Activated CD4-positive, alpha-beta T cell treated with anti-CD3 and anti-CD28 coated beads, Interleukin-2, amount 10 ng/mL, durations not matched to agents 7 days and 5 days (primary cell): Measurements from ENCODE around the gene ADD1. TPM values are rescaled to one million over a fixed set of nuclear protein-coding genes. Genes with fewer than 3 reads are reported as not detected.
A peak's percentile ranks its signal among the peaks of the same experiment; 100 is the strongest.

Source experiments
- CTCF ChIA-PET: fragments of 350-600 bp; sonication (Branson Sonifier 250); formaldehyde crosslinking; loops from one replicate; lab custom pipeline; 2021; ENCODE audit warnings: antibody characterized with exemption; lab: Charles Lee
- POLR2A ChIA-PET: fragments of 350-600 bp; sonication (Branson Sonifier 250); formaldehyde crosslinking; loops from one replicate; lab custom pipeline; 2021; ENCODE audit warnings: antibody characterized with exemption; lab: Charles Lee
- DNase-seq: peaks from one replicate; pipeline ENCODE4 v3.0.0-alpha.2; 2020
- H3K27ac Mint-ChIP-seq: one replicate; pipeline ENCODE4 v1.8.0; 2021; ENCODE audit warnings: mild to moderate bottlenecking, moderate library complexity, mixed read lengths
- H3K27me3 Mint-ChIP-seq: one replicate; pipeline ENCODE4 v1.8.0; 2021; ENCODE audit warnings: mixed read lengths
- H3K36me3 Mint-ChIP-seq: one replicate; pipeline ENCODE4 v1.8.0; 2021; ENCODE audit warnings: low read depth, mixed read lengths
- H3K4me1 Mint-ChIP-seq: one replicate; pipeline ENCODE4 v1.8.0; 2021; ENCODE audit warnings: mixed read lengths
- H3K4me3 Mint-ChIP-seq: one replicate; pipeline ENCODE4 v1.8.0; 2021; ENCODE audit warnings: mild to moderate bottlenecking, moderate library complexity, mixed read lengths
- H3K9me3 Mint-ChIP-seq: one replicate; pipeline ENCODE4 v1.8.0; 2021; ENCODE audit warnings: mixed read lengths
- total RNA-seq, 2 experiments: library from RNA; stranded (reverse); gene quantifications; one replicate each; pipeline ENCODE4 v1.2.3, GENCODE V29; 2021

ADD1 gene
- total RNA-seq, 2 experiments from 2014 or later = 264 to 266 TPM

DNA sequence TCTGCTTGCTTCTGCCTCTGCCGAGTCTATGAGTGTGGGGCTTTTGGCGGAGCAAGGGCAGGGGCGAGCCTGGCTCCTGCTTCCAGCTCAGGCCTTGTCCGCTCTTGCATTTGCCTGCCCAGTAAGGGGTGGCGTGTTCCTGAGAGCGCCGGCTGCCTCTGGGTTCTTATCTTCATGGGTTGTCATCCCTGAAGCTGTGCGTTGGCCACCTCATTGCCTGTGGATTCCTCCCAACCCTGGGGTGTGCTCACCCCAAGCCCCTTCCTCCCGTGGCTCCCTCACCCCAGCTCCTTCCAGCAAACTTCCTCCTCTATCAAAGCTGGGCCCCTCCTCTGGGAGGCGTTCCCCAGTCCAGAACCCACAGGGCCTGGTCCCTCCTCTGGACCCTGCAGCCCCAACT is 33.3 kb upstream of the ADD1 start:
- ChIA-PET POLR2A (no interaction called here), CTCF (interaction anchor here (0.7 to 1.4 kb wide), 6 partner anchors 10 to 143 kb away, joined by 3 to 5 read pairs (median 3); no protein-coding TSS in a partner anchor)
- no peak for DNase-seq
- Mint-ChIP-seq H3K9me3 (no peaks in the 10 kb centered on the region), H3K36me3 (peaks cover 27% of the 10 kb centered on the region), H3K4me3 (no peak overlapping the region), H3K4me1 (peaks cover 42% of the 10 kb centered on the region), H3K27me3 (no peaks in the 10 kb centered on the region), H3K27ac (peak overlapping the region; percentile 57)

- CTCF ChIA-PET = interaction anchor here (0.8 to 2.2 kb wide), 8 partner anchors 8 to 56 kb away, joined by 3 to 7 read pairs (median 4); partner anchors contain the start of gene TNIP2
- POLR2A ChIA-PET = no interaction called here
- Mint-ChIP-seq H3K9me3 (no peaks in the 10 kb centered on the region), H3K36me3 (peaks cover 42% of the 10 kb centered on the region), H3K4me3 (peak overlapping the region; percentile 97), H3K4me1 (peaks cover 57% of the 10 kb centered on the region), H3K27me3 (no peaks in the 10 kb centered on the region), H3K27ac (peak overlapping the region; percentile 99)
- DNase-seq = peak; percentile 73
Measured at GRCh38 chr4:2811830-2812611, 31.6 kb upstream of the ADD1 start.

DNA sequence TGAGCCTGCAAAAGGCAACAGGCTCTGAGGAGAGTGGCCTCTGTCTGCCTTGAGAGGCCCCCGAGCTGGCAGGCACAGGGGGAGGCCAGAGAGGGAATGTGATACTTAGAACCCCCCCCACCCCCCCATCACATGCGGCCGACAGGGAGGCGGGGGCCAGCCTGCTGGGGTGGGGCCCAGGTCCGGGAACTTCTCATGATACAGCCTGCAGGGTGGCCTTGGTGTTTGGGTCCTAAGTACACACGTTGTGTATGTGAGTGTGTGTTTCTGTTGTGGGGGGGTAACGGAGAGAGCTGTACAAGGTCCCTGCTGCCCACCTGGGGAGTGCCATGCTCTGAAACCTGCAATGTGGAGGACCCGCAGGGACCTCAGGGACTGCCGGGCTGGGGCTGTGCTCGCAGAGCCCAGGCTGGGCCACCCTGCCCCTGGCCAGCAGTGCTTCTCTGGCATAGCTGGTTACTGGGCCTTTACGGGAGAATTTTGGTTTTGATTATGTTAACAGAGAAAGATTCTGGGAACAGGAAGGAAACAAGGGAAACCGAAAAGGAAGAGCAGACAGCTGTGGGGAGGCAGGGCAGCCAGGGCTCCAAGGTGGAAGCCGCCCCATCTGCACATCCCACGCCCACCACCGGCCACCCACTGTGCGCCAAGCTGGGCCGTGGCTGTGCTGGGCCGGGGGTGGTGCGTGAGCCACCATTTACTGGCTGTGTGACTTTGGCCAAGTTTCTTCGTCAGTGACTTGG is 30.9 kb upstream of the ADD1 start:
- CTCF ChIA-PET = interaction anchor here (0.8 to 2.2 kb wide), 8 partner anchors 9 to 57 kb away, joined by 3 to 7 read pairs (median 4); partner anchors contain the start of gene TNIP2
- POLR2A ChIA-PET = no interaction called here
- DNase-seq = no peak
- H3K9me3 Mint-ChIP-seq = no peaks in the 10 kb centered on the region
- no peaks in the 10 kb centered on the region for H3K27me3 Mint-ChIP-seq
- H3K4me3 Mint-ChIP-seq = peak overlapping the region; percentile 97
- H3K27ac Mint-ChIP-seq = peak overlapping the region; percentile 99
- H3K4me1 Mint-ChIP-seq = peaks cover 64% of the 10 kb centered on the region
- peaks cover 46% of the 10 kb centered on the region for H3K36me3 Mint-ChIP-seq

DNA sequence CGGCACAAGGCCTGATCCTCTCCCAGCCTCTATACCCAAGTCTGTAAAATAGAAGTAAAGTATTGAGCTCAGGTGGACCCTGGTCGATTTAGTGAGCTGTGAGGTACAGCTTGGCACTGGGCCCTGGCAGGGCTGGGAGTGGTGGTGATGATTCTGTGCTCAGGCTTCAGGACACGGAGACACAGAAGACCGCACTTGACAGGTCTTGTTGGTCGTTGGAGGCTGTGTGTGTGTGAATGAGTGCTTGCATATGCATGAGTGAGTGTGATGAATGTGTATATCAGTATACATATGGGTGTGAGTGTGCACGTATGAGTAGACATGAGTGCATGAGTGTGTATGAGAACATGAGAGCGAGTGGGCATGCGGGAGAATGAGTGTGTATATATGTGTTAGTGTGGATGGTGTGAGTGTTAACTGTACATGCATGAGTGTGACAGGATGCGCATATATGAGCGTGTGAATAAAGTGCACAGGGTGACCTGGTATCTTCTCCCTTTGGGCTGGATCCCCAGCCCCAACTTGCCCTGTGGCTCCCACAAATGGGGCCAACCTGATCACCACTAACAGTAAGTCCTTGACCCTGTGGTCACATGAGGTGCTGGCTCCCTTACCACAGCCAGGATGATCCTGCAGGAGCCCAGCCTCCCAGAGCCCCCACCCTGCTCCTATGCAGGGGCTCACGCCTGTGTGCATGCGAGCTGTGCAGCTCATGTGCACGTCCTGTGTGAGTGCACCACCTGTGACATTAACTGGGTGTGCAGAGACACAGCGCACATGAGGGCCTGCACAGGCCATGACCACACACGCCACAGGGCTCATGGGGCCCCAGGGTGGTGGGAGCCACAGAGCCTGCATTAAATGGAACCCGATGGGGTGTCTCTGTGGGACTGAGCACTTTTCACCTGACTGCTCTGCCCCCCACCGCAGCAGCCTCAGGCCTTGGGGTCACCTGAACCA is 29.9 kb upstream of the ADD1 start:
- peaks cover 46% of the 10 kb centered on the region for H3K36me3 Mint-ChIP-seq
- H3K4me1 Mint-ChIP-seq = peaks cover 64% of the 10 kb centered on the region
- no peaks in the 10 kb centered on the region for H3K27me3 Mint-ChIP-seq

GRCh38 chr4:2814627-2815270 is 28.9 kb upstream of the ADD1 start:
- DNase-seq = no peak
- ChIA-PET CTCF (interaction anchor here (2.2 kb wide), 1 partner anchor 17 kb away, joined by 15 read pairs; no protein-coding TSS in a partner anchor), POLR2A (no interaction called here)

More for the DNA sequence above, 29.9 kb upstream of the ADD1 start:
- ChIA-PET CTCF (interaction anchor here (0.8 to 2.2 kb wide), 6 partner anchors 8 to 58 kb away, joined by 3 to 6 read pairs (median 4); partner anchors contain the start of gene TNIP2), POLR2A (interaction anchor here (0.6 kb wide), 1 partner anchor 34 kb away, joined by 4 read pairs; no protein-coding TSS in a partner anchor)
- H3K9me3 Mint-ChIP-seq = no peaks in the 10 kb centered on the region
- peak overlapping the region; percentile 99 for H3K27ac Mint-ChIP-seq
- no peak for DNase-seq
- H3K4me3 Mint-ChIP-seq = peak overlapping the region; percentile 97

DNA sequence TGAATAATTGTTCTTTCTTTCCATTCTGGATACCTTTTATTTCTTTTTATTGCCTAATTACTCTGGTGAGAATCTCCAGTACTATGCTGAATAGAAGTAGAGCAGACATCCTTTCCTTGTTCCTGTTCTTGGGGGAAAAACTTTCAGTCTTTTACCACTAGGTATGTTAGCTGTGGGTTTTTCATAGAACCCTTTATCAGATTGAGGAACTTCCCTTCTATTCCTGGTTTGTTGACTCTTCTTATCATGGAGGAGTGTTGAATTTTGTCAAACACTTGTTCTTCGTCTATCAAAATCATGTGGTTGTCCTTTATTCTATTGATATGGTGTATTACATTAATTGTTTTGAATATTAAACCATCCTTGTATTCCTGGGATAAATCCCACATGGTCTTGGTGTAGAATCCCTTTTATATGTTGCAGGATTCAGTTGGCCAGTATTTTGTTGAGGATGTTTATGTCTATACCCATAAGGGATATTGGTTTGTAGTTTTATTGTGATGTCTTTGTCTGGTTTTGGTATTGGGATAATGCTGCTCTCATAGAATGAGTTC is 27.2 kb upstream of the ADD1 start:
- no peak for DNase-seq
- Mint-ChIP-seq H3K36me3 (peaks cover 51% of the 10 kb centered on the region), H3K9me3 (no peaks in the 10 kb centered on the region), H3K27ac (peak overlapping the region; percentile 77), H3K4me1 (peaks cover 67% of the 10 kb centered on the region), H3K4me3 (peak overlapping the region; percentile 73), H3K27me3 (no peaks in the 10 kb centered on the region)
- POLR2A ChIA-PET = no interaction called here
- CTCF ChIA-PET = interaction anchor here (2.2 to 2.5 kb wide), 2 partner anchors 13 to 18 kb away, joined by 6 to 15 read pairs; no protein-coding TSS in a partner anchor

More at GRCh38 chr4:2814627-2815270, 28.9 kb upstream of the ADD1 start:
- no peak overlapping the region for H3K4me3 Mint-ChIP-seq
- H3K27me3 Mint-ChIP-seq = no peaks in the 10 kb centered on the region
- no peaks in the 10 kb centered on the region for H3K9me3 Mint-ChIP-seq
- H3K4me1 Mint-ChIP-seq = peaks cover 72% of the 10 kb centered on the region
- H3K36me3 Mint-ChIP-seq = peaks cover 50% of the 10 kb centered on the region
- peak overlapping the region; percentile 25 for H3K27ac Mint-ChIP-seq

DNA sequence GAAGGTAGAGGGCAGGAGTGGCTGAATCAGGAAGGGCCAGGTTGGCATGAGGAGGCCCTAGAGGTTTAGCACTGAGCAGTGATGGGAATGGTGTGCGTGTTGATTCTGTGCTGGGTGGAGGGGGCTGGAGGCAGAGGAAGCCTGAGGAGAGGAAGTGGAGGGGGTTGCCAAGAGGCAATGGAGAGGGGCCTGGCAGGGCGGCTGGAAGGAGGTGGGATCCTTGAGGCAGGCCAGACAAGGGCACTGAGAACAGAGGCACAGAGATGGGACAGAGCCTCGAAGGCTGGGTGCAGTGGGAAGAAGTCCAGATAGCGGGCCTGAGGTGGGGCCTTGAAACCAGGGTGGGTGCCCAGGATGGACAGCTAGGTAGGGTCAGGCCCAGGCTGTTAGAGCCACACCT is 26.5 kb upstream of the ADD1 start:
- POLR2A ChIA-PET = no interaction called here

GRCh38 chr4:2817701-2818350 is 25.8 kb upstream of the ADD1 start:
- ChIA-PET POLR2A (no interaction called here), CTCF (interaction anchor here (1.6 to 2.5 kb wide), 4 partner anchors 14 to 54 kb away, joined by 5 to 6 read pairs (median 5); no protein-coding TSS in a partner anchor)
- Mint-ChIP-seq H3K27ac (no peak overlapping the region), H3K4me3 (peak overlapping the region; percentile 73), H3K9me3 (no peaks in the 10 kb centered on the region), H3K36me3 (peaks cover 46% of the 10 kb centered on the region), H3K4me1 (peaks cover 59% of the 10 kb centered on the region), H3K27me3 (no peaks in the 10 kb centered on the region)
- no peak for DNase-seq

More for the DNA sequence above, 26.5 kb upstream of the ADD1 start:
- Mint-ChIP-seq H3K9me3 (no peaks in the 10 kb centered on the region), H3K36me3 (peaks cover 47% of the 10 kb centered on the region), H3K4me3 (peak overlapping the region; percentile 73), H3K27ac (peak overlapping the region; percentile 77), H3K4me1 (peaks cover 61% of the 10 kb centered on the region), H3K27me3 (no peaks in the 10 kb centered on the region)
- CTCF ChIA-PET = interaction anchor here (2.5 kb wide), 1 partner anchor 13 kb away, joined by 6 read pairs; no protein-coding TSS in a partner anchor
- DNase-seq = no peak

GRCh38 chr4:2818351-2818939 is 25.2 kb upstream of the ADD1 start:
- H3K4me1 Mint-ChIP-seq = peaks cover 53% of the 10 kb centered on the region
- peaks cover 44% of the 10 kb centered on the region for H3K36me3 Mint-ChIP-seq
- H3K4me3 Mint-ChIP-seq = peak overlapping the region; percentile 55
- CTCF ChIA-PET = interaction anchor here (1.6 to 2.5 kb wide), 4 partner anchors 15 to 54 kb away, joined by 5 to 6 read pairs (median 5); no protein-coding TSS in a partner anchor
- POLR2A ChIA-PET = no interaction called here
- no peaks in the 10 kb centered on the region for H3K27me3 Mint-ChIP-seq
- H3K27ac Mint-ChIP-seq = no peak overlapping the region
- no peak for DNase-seq
- no peaks in the 10 kb centered on the region for H3K9me3 Mint-ChIP-seq
